Measurements from ENCODE around the gene C10orf67.

The C10orf67 gene

DNA sequence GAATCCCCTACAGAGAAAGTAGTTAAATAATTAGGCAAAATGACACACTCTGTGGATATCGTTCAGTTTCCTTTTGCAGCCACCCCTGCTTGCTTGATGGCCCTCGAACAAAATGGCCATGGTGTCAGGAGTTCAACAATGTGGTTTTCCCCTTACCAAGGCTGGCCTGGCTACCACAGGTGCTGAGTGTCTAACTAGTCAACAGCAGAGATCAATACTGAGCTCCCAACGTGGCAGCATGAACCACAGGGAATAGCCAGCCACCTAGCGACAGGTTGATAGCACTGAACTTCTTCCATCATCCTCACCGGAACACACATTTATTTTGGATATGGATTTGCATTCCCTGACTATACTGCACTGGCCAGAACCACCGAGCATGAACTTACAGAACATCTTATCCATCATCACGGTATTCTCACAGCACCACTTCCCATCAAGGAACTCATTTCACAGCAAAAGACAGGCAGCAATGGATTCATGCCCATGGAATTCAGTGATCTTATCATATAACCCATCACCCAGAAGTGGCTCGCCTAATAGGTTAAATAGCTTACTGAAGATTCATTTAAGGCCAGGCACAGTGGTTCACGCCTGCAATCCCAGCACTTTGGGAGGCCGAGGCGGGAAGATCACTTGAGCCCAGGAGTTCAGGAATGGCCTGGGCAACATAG lies 6.3 kb downstream of the C10orf67 start:
- Histone ChIP-seq H3K27ac (ENCODE audit: low read depth, low read length) (no peak overlapping the region), H3K4me3 (ENCODE audit: insufficient read depth, low read length, poor library complexity, severe bottlenecking) (no peak overlapping the region), H3F3A (ENCODE audit: insufficient read depth) (no peaks in the 10 kb centered on the region), H3K9me2 (replicated peaks; ENCODE audit: insufficient read depth, low read length) (no peaks in the 10 kb centered on the region), H3K4me2 (ENCODE audit: low read depth, low read length, poor library complexity, severe bottlenecking) (no peak overlapping the region), H3K9ac (ENCODE audit: low read length) (no peak overlapping the region), H3K36me3 (ENCODE audit: low read length) (no peaks in the 10 kb centered on the region), H3K27me3 (ENCODE audit: low read length) (no peaks in the 10 kb centered on the region), H3K9me3 (ENCODE audit: insufficient read depth, low read length) (no peaks in the 10 kb centered on the region), H4K20me1 (ENCODE audit: low read depth, low read length) (no peaks in the 10 kb centered on the region), H3K79me2 (ENCODE audit: insufficient read depth, low read length) (no peaks in the 10 kb centered on the region), H2AFZ (ENCODE audit: low read depth, low read length, severe bottlenecking) (no peak overlapping the region)
- TF ChIP-seq EZH2phosphoT487 (conservative IDR thresholded peaks at IDR 0.05; ENCODE audit: low read length): no peak
- TF ChIP-seq, protein P1, sequence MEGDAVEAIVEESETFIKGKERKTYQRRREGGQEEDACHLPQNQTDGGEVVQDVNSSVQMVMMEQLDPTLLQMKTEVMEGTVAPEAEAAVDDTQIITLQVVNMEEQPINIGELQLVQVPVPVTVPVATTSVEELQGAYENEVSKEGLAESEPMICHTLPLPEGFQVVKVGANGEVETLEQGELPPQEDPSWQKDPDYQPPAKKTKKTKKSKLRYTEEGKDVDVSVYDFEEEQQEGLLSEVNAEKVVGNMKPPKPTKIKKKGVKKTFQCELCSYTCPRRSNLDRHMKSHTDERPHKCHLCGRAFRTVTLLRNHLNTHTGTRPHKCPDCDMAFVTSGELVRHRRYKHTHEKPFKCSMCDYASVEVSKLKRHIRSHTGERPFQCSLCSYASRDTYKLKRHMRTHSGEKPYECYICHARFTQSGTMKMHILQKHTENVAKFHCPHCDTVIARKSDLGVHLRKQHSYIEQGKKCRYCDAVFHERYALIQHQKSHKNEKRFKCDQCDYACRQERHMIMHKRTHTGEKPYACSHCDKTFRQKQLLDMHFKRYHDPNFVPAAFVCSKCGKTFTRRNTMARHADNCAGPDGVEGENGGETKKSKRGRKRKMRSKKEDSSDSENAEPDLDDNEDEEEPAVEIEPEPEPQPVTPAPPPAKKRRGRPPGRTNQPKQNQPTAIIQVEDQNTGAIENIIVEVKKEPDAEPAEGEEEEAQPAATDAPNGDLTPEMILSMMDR (IDR thresholded peaks at IDR 0.05; ENCODE audit: insufficient read depth, low read length, poor library complexity, severe bottlenecking): no peak

DNA sequence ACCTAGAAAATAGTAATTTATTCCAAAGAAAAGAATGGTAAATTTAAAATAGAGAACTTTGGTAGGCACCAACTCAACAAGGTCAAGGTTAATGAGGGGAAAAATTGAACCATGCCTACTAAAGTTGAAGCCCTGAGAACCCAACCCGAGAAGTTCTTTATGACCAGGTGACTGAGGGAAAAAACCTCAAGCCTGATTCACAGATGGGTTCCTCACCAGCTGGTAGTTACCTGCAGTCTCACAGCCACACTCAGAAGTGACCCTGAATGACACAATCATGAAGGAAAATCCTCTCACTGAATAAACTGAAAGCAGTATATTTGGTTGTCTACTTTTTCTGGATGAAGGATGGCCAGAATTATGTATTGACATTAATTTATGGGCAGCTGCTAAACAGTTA lies 7.0 kb downstream of the C10orf67 start:
- H3K9me3 ChIP-seq (ENCODE audit: insufficient read depth, low read length): no peaks in the 10 kb centered on the region
- H3K27ac ChIP-seq (ENCODE audit: low read depth, low read length): no peak overlapping the region
- H3K36me3 ChIP-seq (ENCODE audit: low read length): no peaks in the 10 kb centered on the region
- TF ChIP-seq, protein P1 (IDR thresholded peaks at IDR 0.05; ENCODE audit: insufficient read depth, low read length, poor library complexity, severe bottlenecking): no peak
- no peak for TF ChIP-seq EZH2phosphoT487 (conservative IDR thresholded peaks at IDR 0.05; ENCODE audit: low read length)
- no peak overlapping the region for H3K4me3 ChIP-seq (ENCODE audit: insufficient read depth, low read length, poor library complexity, severe bottlenecking)
- H3K4me2 ChIP-seq (ENCODE audit: low read depth, low read length, poor library complexity, severe bottlenecking): no peak overlapping the region
- H2AFZ ChIP-seq (ENCODE audit: low read depth, low read length, severe bottlenecking): no peak overlapping the region
- H3K79me2 ChIP-seq (ENCODE audit: insufficient read depth, low read length): no peaks in the 10 kb centered on the region
- no peaks in the 10 kb centered on the region for H3F3A ChIP-seq (ENCODE audit: insufficient read depth)
- no peaks in the 10 kb centered on the region for H4K20me1 ChIP-seq (ENCODE audit: low read depth, low read length)
- no peaks in the 10 kb centered on the region for H3K27me3 ChIP-seq (ENCODE audit: low read length)
- no peaks in the 10 kb centered on the region for H3K9me2 ChIP-seq (replicated peaks; ENCODE audit: insufficient read depth, low read length)
- H3K9ac ChIP-seq (ENCODE audit: low read length): no peak overlapping the region

DNA sequence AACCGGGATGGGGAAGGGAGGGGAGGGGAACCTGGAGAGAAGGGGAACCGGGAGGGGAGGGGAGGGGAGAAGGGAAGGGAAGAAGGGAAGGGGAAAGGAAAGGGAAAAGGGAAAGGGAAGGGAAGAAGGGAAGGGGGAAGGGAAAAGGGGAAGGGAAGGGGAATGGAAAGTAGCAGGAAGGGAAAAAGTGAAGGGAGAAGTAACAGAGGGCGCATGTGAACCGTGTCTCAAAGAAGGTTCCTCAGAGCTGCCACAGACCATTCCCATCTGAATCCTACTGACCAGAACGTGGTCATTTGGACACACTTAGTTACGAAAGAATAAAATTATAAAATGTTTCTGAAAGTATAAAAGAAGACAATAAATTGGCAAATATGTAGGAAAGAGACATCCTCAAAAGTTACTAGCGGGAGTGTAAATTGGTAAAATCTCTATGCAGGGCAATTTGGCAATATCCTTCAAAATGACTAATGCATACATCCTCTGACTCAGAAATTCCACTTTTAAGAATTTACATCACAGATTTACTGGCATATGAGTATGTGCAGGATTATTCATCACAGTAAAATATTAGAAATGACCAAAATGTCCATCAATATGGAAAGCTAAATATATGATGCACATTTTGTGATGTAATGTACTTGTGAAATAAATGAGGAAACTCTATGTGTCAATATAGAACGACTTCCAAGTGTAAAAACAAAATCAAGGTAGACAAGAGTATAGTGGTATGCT lies 12.9 kb downstream of the C10orf67 start:
- no peaks in the 10 kb centered on the region for H3F3A ChIP-seq (ENCODE audit: insufficient read depth)
- H3K27ac ChIP-seq (ENCODE audit: low read depth, low read length): no peak overlapping the region
- no peak overlapping the region for H3K9ac ChIP-seq (ENCODE audit: low read length)
- no peaks in the 10 kb centered on the region for H4K20me1 ChIP-seq (ENCODE audit: low read depth, low read length)
- TF ChIP-seq EZH2phosphoT487 (conservative IDR thresholded peaks at IDR 0.05; ENCODE audit: low read length): no peak
- TF ChIP-seq, protein P1 (IDR thresholded peaks at IDR 0.05; ENCODE audit: insufficient read depth, low read length, poor library complexity, severe bottlenecking): no peak
- H3K9me3 ChIP-seq (ENCODE audit: insufficient read depth, low read length): no peaks in the 10 kb centered on the region
- no peak overlapping the region for H3K4me2 ChIP-seq (ENCODE audit: low read depth, low read length, poor library complexity, severe bottlenecking)
- no peaks in the 10 kb centered on the region for H3K79me2 ChIP-seq (ENCODE audit: insufficient read depth, low read length)
- H3K36me3 ChIP-seq (ENCODE audit: low read length): no peaks in the 10 kb centered on the region
- no peak overlapping the region for H2AFZ ChIP-seq (ENCODE audit: low read depth, low read length, severe bottlenecking)
- no peaks in the 10 kb centered on the region for H3K27me3 ChIP-seq (ENCODE audit: low read length)
- no peak overlapping the region for H3K4me3 ChIP-seq (ENCODE audit: insufficient read depth, low read length, poor library complexity, severe bottlenecking)
- H3K9me2 ChIP-seq (replicated peaks; ENCODE audit: insufficient read depth, low read length): no peaks in the 10 kb centered on the region
